Activated CD4-positive, alpha-beta T cell treated with anti-CD3 and anti-CD28 coated beads for 36 hours (primary cell): Measurements from ENCODE around the gene WSCD1. TPM values are rescaled to one million over a fixed set of nuclear protein-coding genes. Genes with fewer than 3 reads are reported as not detected.

ENCODE experiments used
- ATAC-seq: fragments of 200-7000 bp; cut with Tn5 transposase; one replicate; pipeline ENCODE4 v1.10.0; 2021; ENCODE audit warnings: mild to moderate bottlenecking, moderate library complexity
- CTCF ChIA-PET: fragments of 350-600 bp; sonication (Branson Sonifier 250); formaldehyde crosslinking; loops from one replicate; lab custom pipeline; 2021; ENCODE audit warnings: antibody characterized with exemption; lab: Charles Lee
- POLR2A ChIA-PET: fragments of 350-600 bp; sonication (Branson Sonifier 250); formaldehyde crosslinking; loops from one replicate; lab custom pipeline; 2021; ENCODE audit warnings: antibody characterized with exemption, inconsistent platforms; lab: Charles Lee
- DNase-seq: peaks from one replicate; pipeline ENCODE4 v3.0.0-alpha.2; 2020
- H3K27ac Mint-ChIP-seq: one replicate; pipeline ENCODE4 v1.8.0; 2021; ENCODE audit warnings: mixed read lengths
- H3K27me3 Mint-ChIP-seq: one replicate; pipeline ENCODE4 v1.8.0; 2021; ENCODE audit warnings: mixed read lengths
- H3K36me3 Mint-ChIP-seq: one replicate; pipeline ENCODE4 v1.8.0; 2021; ENCODE audit warnings: low read depth, mixed read lengths
- H3K4me1 Mint-ChIP-seq: one replicate; pipeline ENCODE4 v1.8.0; 2021; ENCODE audit warnings: mixed read lengths
- H3K4me3 Mint-ChIP-seq: one replicate; pipeline ENCODE4 v1.8.0; 2021; ENCODE audit warnings: mild to moderate bottlenecking, moderate library complexity, mixed read lengths
- H3K9me3 Mint-ChIP-seq: one replicate; pipeline ENCODE4 v1.8.0; 2021; ENCODE audit warnings: low read depth, mixed read lengths
- intact Hi-C, 2 experiments: fragments of 100-400 bp; cut with DNase I in 1 of 2; cut with micrococcal nuclease in 1 of 2; formaldehyde crosslinking; loops; one replicate each; pipeline versions ENCODE4 v1.14.2 to v1.15.1; 2022 to 2024; cut with DNase I, micrococcal nuclease
- total RNA-seq, 2 experiments: library from RNA; stranded (reverse); gene quantifications; one replicate each; pipeline ENCODE4 v1.2.3, GENCODE V29; 2021

WSCD1 gene
- total RNA-seq, 2 experiments from 2014 or later = 0.04 to 0.16 TPM

GRCh38 chr17:6100891-6101500 lies 30.8 kb downstream of the WSCD1 start:
- no peaks in the 10 kb centered on the region for H3K4me1 Mint-ChIP-seq
- ATAC-seq (no peak), DNase-seq (no peak)
- H3K27me3 Mint-ChIP-seq = peaks cover 3% of the 10 kb centered on the region
- intact Hi-C loops = no loop called here
- POLR2A ChIA-PET = no interaction called here
- CTCF ChIA-PET = interaction anchor here (1.0 kb wide), 1 partner anchor 29 kb away, joined by 3 read pairs; no protein-coding TSS in a partner anchor
- H3K36me3 Mint-ChIP-seq = no peaks in the 10 kb centered on the region
- no peak overlapping the region for H3K4me3 Mint-ChIP-seq
- no peaks in the 10 kb centered on the region for H3K9me3 Mint-ChIP-seq
- no peak overlapping the region for H3K27ac Mint-ChIP-seq

GRCh38 chr17:6101706-6102105 lies 31.5 kb downstream of the WSCD1 start:
- Mint-ChIP-seq H3K27ac (no peak overlapping the region), H3K36me3 (no peaks in the 10 kb centered on the region), H3K9me3 (no peaks in the 10 kb centered on the region), H3K4me3 (no peak overlapping the region), H3K27me3 (peaks cover 9% of the 10 kb centered on the region), H3K4me1 (no peaks in the 10 kb centered on the region)
- ChIA-PET CTCF (interaction anchor here (0.7 to 1.0 kb wide), 2 partner anchors 17 to 28 kb away, joined by 3 read pairs; no protein-coding TSS in a partner anchor), POLR2A (no interaction called here)
- ATAC-seq = no peak
- no peak for DNase-seq
- intact Hi-C loops = no loop called here

GRCh38 chr17:6102615-6103014 lies 32.4 kb downstream of the WSCD1 start:
- DNase-seq = no peak
- Mint-ChIP-seq H3K9me3 (no peaks in the 10 kb centered on the region), H3K27me3 (peaks cover 10% of the 10 kb centered on the region), H3K36me3 (no peaks in the 10 kb centered on the region), H3K4me3 (no peak overlapping the region), H3K27ac (no peak overlapping the region), H3K4me1 (no peaks in the 10 kb centered on the region)
- CTCF ChIA-PET = interaction anchor here (0.7 kb wide), 1 partner anchor 16 kb away, joined by 3 read pairs; no protein-coding TSS in a partner anchor
- no peak for ATAC-seq
- intact Hi-C loops = no loop called here
- POLR2A ChIA-PET = no interaction called here

DNA sequence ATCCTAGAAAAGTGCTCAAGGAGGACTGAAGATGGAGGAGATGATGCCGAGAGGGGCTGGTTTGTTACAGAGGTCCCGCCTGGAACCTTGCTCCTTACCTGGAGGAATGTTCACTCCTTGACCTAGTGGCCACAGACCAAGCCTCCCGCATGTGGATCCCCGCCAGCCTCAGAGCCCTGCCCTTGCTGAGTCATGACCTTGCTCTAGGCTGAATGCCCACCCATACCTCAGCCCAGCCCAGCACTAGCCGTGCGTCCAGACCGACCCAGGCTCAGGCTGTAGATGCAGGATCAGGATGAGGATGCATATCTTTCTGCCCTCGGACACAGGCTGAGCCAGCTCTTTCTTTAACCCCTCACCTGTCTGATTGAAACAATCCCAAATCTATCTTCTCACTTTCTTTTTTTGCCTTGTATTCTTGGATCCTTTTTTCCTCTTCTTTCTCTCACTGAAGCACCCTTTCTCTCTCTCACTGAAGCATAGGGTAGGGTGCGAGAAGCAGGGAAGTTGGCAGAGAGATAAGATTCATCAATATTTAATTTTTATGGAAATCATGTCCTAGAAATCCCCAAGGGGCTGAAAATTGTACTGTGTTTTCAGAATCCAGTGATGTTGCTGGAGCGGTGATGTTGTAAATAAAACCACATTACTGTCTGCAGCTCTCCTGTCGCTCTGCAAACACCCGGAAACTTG lies 34.9 kb downstream of the WSCD1 start:
- Mint-ChIP-seq H3K9me3 (no peaks in the 10 kb centered on the region), H3K36me3 (no peaks in the 10 kb centered on the region), H3K4me1 (no peaks in the 10 kb centered on the region), H3K4me3 (no peak overlapping the region), H3K27me3 (peaks cover 17% of the 10 kb centered on the region), H3K27ac (no peak overlapping the region)
- DNase-seq = no peak
- intact Hi-C loops = no loop called here
- ATAC-seq = no peak
- ChIA-PET CTCF (interaction anchor here (0.8 kb wide), 1 partner anchor 33 kb away, joined by 4 read pairs; no protein-coding TSS in a partner anchor), POLR2A (no interaction called here)

DNA sequence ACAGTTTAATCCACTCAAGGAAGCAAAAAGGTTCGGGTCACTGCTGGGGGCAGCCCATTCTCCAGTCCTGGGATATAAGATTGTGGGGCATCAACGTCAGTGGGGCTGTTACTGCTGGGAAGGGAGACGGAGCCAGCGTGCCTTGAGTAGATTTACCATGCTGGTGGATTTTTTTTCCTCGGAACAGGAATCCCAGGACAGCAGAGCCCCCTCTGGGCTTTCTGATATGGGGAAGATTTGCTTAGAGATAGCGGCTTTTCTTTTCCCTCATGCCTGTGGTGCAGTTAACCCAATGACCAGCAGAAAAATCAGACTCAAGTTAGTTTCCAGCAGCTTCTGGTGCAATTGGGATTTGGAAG lies 35.4 kb downstream of the WSCD1 start:
- Mint-ChIP-seq H3K36me3 (no peaks in the 10 kb centered on the region), H3K9me3 (no peaks in the 10 kb centered on the region)
- intact Hi-C loops = no loop called here

GRCh38 chr17:6106212-6106611 lies 36.0 kb downstream of the WSCD1 start:
- ChIA-PET CTCF (no interaction called here), POLR2A (no interaction called here)
- intact Hi-C loops = no loop called here
- ATAC-seq = no peak
- DNase-seq = no peak
- peaks cover 5% of the 10 kb centered on the region for H3K4me1 Mint-ChIP-seq
- H3K36me3 Mint-ChIP-seq = no peaks in the 10 kb centered on the region
- no peaks in the 10 kb centered on the region for H3K9me3 Mint-ChIP-seq
- no peak overlapping the region for H3K27ac Mint-ChIP-seq
- peaks cover 21% of the 10 kb centered on the region for H3K27me3 Mint-ChIP-seq
- H3K4me3 Mint-ChIP-seq = no peak overlapping the region

More for the DNA sequence above, 35.4 kb downstream of the WSCD1 start:
- Mint-ChIP-seq H3K4me1 (peaks cover 4% of the 10 kb centered on the region), H3K27ac (no peak overlapping the region), H3K4me3 (no peak overlapping the region), H3K27me3 (peaks cover 21% of the 10 kb centered on the region)
- CTCF ChIA-PET = no interaction called here
- DNase-seq (no peak), ATAC-seq (no peak)
- POLR2A ChIA-PET = no interaction called here

DNA sequence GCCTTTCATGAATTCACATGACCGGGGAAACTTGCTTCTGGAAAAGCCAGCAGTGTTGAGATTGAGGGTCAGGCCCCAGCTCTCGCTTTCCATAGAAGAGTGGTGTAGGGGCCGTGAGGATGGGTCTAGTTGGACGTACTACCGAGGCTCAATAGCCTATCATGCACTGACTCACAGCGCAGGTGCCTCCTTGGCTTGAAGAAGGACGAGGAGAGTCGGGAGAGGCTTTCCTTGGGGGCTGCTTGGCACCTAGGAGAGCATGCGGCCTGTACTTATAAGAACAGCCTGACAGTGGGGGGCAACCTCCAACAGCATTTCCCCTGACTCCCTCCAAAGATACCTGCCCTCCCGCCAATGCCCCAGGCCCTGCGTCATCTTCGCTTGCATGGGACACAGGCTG lies 37.6 kb downstream of the WSCD1 start:
- Mint-ChIP-seq H3K27me3 (peaks cover 25% of the 10 kb centered on the region), H3K9me3 (no peaks in the 10 kb centered on the region), H3K27ac (no peak overlapping the region), H3K36me3 (no peaks in the 10 kb centered on the region), H3K4me1 (peaks cover 5% of the 10 kb centered on the region), H3K4me3 (no peak overlapping the region)
- DNase-seq = no peak
- intact Hi-C loops = no loop called here
- ChIA-PET POLR2A (no interaction called here), CTCF (no interaction called here)
- no peak for ATAC-seq

GRCh38 chr17:6108382-6108781 lies 38.2 kb downstream of the WSCD1 start:
- Mint-ChIP-seq H3K27ac (no peak overlapping the region), H3K4me1 (peaks cover 5% of the 10 kb centered on the region), H3K36me3 (no peaks in the 10 kb centered on the region), H3K9me3 (no peaks in the 10 kb centered on the region), H3K4me3 (no peak overlapping the region), H3K27me3 (peaks cover 25% of the 10 kb centered on the region)
- CTCF ChIA-PET = no interaction called here
- ATAC-seq (no peak), DNase-seq (no peak)
- POLR2A ChIA-PET = no interaction called here
- intact Hi-C loops = no loop called here

DNA sequence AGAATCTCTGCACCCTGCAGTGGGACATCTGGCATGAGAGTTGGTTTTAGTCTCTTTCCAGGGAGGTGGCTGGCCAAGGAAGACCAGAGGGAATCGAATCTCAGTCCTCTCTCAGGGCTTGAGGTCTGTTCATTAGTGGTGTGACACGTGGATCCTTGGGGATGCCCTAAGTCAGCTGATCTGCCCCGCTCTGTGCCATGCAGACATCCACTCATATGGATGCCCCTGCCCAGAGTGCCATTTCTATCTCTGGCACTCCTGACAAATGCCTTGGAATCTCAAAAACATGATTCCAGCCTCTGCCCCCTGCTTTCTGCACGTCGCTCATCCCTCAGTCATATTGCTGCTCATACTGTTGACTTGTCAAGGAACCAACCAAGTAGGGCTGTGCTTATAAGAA lies 38.8 kb downstream of the WSCD1 start:
- no peak for ATAC-seq
- intact Hi-C loops = no loop called here
- DNase-seq = no peak
- ChIA-PET CTCF (interaction anchor here (1.1 kb wide), 1 partner anchor 125 kb away, joined by 3 read pairs; no protein-coding TSS in a partner anchor), POLR2A (no interaction called here)
- H3K9me3 Mint-ChIP-seq = no peaks in the 10 kb centered on the region
- peaks cover 5% of the 10 kb centered on the region for H3K4me1 Mint-ChIP-seq
- no peaks in the 10 kb centered on the region for H3K36me3 Mint-ChIP-seq
- H3K27me3 Mint-ChIP-seq = peaks cover 25% of the 10 kb centered on the region
- H3K27ac Mint-ChIP-seq = no peak overlapping the region
- H3K4me3 Mint-ChIP-seq = no peak overlapping the region

GRCh38 chr17:6109536-6109935 lies 39.4 kb downstream of the WSCD1 start:
- POLR2A ChIA-PET = no interaction called here
- H3K27ac Mint-ChIP-seq = no peak overlapping the region
- intact Hi-C loops = no loop called here
- H3K27me3 Mint-ChIP-seq = peaks cover 25% of the 10 kb centered on the region
- peaks cover 5% of the 10 kb centered on the region for H3K4me1 Mint-ChIP-seq
- CTCF ChIA-PET = interaction anchor here (1.1 kb wide), 1 partner anchor 124 kb away, joined by 3 read pairs; no protein-coding TSS in a partner anchor
- DNase-seq (no peak), ATAC-seq (no peak)
- H3K9me3 Mint-ChIP-seq = no peaks in the 10 kb centered on the region
- no peak overlapping the region for H3K4me3 Mint-ChIP-seq
- H3K36me3 Mint-ChIP-seq = no peaks in the 10 kb centered on the region

DNA sequence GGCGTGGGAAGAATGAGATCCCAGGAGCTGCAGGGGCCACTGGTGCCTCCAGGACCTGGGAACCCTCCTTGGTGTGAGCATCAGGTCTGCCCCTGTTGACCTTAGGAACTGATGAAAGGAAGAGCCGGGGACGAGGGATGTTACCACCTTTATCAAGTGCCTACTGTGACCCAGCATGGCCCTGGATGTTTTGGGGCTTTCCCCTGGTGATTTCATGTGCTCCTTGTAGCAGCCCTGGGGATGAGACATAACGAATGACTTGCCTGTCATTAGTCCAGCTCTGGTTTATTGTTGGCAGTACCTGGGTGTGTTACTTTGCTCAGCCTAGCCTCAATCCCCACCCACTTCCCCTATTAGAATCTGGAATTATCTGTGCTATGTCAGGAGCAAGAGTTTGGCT lies 39.9 kb downstream of the WSCD1 start:
- ChIA-PET CTCF (no interaction called here), POLR2A (no interaction called here)
- no peak for DNase-seq
- Mint-ChIP-seq H3K9me3 (no peaks in the 10 kb centered on the region), H3K36me3 (no peaks in the 10 kb centered on the region), H3K27me3 (peaks cover 25% of the 10 kb centered on the region), H3K27ac (no peak overlapping the region), H3K4me1 (peaks cover 5% of the 10 kb centered on the region), H3K4me3 (no peak overlapping the region)
- ATAC-seq = peak; percentile 68
- intact Hi-C loops = no loop called here

DNA sequence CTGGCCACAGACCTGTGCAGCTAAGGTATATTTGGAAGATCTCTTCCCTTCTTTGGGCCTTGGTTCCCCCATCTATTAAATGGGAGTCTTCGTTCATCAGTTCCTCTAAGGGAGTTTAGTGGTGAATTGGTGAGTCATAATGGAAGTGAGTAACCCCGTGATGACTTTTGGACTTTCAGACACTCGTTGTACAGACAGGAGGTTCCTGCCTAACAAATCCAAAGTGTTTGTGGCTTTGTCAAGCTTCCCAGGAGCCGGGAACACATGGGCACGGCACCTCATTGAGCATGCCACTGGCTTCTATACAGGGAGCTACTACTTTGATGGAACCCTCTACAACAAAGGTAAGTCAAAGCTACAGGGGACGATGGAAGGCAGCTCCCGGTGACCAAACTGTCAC lies 40.4 kb downstream of the WSCD1 start:
- intact Hi-C loops = no loop called here
- Mint-ChIP-seq H3K4me1 (peaks cover 5% of the 10 kb centered on the region), H3K9me3 (no peaks in the 10 kb centered on the region), H3K27me3 (peaks cover 23% of the 10 kb centered on the region), H3K4me3 (no peak overlapping the region), H3K27ac (no peak overlapping the region), H3K36me3 (no peaks in the 10 kb centered on the region)
- DNase-seq = no peak
- ChIA-PET POLR2A (no interaction called here), CTCF (no interaction called here)
- ATAC-seq = peak; percentile 39
